H1 (cell line): Measurements from ENCODE around the gene CADM2. TPM values are rescaled to one million over a fixed set of nuclear protein-coding genes. Genes with fewer than 3 reads are reported as not detected.

Experiments used
- CREB1 ChIP-seq: IDR thresholded peaks from 2 replicates; pipeline ENCODE4 v1.6.1; 2012; ENCODE audit warnings: inconsistent platforms
- PHF8 ChIP-seq: fragments of 200-600 bp; sonication (generic); conservative IDR thresholded peaks from 2 replicates; pipeline ENCODE4 v1.7.1; 2012; ENCODE audit warnings: low read depth, mild to moderate bottlenecking, inconsistent platforms, low read length, moderate library complexity
- RXRA ChIP-seq: IDR thresholded peaks from 2 replicates; pipeline ENCODE4 v1.6.1; 2011; ENCODE audit warnings: low read depth, mild to moderate bottlenecking, low read length, moderate library complexity; ENCODE audit not compliant: insufficient read depth
- polyA plus RNA-seq, 7 experiments: library from polyadenylated mRNA; depleted of rRNA in 3 of 7; stranded (reverse) in 5 of 7; unstranded in 2 of 7; fragments of >200 nt in 5 of 7; fragments of 200-250 nt in 2 of 7; gene quantifications; 1 replicate in 5 of 7; 2 replicates in 1 of 7; 4 replicates in 1 of 7; pipeline versions ENCODE4 v1.2.1 to v1.2.3, GENCODE V29; 2011 to 2013; ENCODE audit warnings: missing spikeins in 2 of 7, mixed read lengths in 2 of 7
- total RNA-seq: library from RNA; stranded (reverse); fragmentation: NEBNext Ultra II Directional; extraction: Animal tissue kit (Norgen Biotek cat#: 25700); gene quantifications from 2 replicates; pipeline ENCODE4 v1.2.1, GENCODE V29; 2021

CADM2 gene
- total and polyA plus RNA-seq, 2 of the 8 experiments (the other 6 are each of a cell fraction or from before 2014, with no cell fraction given): 14.9 to 20.9 TPM

DNA sequence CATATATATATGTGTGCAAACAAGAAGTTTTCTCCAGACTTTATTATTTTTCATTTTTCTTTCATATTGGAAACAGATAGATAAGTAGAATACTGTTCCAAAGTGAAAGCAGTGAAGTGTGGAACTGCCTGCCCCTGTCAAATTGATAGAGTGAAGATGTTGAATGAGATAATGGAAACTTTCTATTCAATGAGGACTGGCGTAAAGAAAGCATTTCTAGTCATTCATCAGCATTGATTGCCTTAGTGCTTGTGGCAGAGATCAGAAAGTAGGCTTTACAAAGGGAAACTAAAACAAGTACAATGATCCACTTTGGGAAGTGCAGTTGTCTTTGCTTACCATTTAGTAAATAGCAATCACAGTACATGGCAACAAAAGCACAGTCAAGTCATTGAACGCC lies 300.0 kb downstream of the CADM2 start (continued):
- no peak for TF ChIP-seq PHF8
- no peak for TF ChIP-seq RXRA
- no peak for TF ChIP-seq CREB1
